ENCODE measurements around the gene SLC36A1. TPM values are rescaled to one million over a fixed set of nuclear protein-coding genes. Genes with fewer than 3 reads are reported as not detected.

Gene SLC36A1
- total RNA-seq, 1 experiment from 2014 or later, result 13.6 TPM

DNA sequence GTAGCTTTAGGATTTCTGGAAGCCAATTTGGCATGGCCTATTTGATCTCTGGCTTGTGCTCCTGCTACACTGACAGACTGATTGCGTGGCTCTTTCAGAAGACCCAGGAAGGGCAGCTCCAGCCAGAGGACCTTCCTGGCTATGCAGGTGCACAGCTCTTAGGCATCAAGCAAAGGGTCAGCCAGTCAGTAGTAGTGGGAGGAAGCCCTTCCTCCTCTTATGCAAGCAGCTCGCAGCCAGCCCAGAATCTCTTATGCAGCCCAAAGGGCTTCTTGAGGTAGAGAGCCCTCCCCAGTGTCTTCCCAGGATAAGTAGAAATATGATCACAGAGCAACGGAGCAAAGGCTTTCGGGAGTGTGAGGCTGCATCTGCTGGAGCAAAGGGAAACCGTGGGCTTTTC lies 43.2 kb downstream of the SLC36A1 start:
- in situ Hi-C loops (cut with HindIII; ENCODE audit: low pct_unique_long_range_greater_than_20kb, low sequenced_read_pairs), result no loop called here
- POLR2A ChIA-PET, result no interaction called here
- no peak for TF ChIP-seq SIN3A (IDR thresholded peaks at IDR 0.05; ENCODE audit: borderline replicate concordance, insufficient read depth, low read depth, low read length)
- TF ChIP-seq, protein P1, sequence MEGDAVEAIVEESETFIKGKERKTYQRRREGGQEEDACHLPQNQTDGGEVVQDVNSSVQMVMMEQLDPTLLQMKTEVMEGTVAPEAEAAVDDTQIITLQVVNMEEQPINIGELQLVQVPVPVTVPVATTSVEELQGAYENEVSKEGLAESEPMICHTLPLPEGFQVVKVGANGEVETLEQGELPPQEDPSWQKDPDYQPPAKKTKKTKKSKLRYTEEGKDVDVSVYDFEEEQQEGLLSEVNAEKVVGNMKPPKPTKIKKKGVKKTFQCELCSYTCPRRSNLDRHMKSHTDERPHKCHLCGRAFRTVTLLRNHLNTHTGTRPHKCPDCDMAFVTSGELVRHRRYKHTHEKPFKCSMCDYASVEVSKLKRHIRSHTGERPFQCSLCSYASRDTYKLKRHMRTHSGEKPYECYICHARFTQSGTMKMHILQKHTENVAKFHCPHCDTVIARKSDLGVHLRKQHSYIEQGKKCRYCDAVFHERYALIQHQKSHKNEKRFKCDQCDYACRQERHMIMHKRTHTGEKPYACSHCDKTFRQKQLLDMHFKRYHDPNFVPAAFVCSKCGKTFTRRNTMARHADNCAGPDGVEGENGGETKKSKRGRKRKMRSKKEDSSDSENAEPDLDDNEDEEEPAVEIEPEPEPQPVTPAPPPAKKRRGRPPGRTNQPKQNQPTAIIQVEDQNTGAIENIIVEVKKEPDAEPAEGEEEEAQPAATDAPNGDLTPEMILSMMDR (IDR thresholded peaks at IDR 0.05), result no peak
- no peak for TF ChIP-seq POLR2AphosphoS5 (IDR thresholded peaks at IDR 0.05; ENCODE audit: low read depth, low read length)
- no peak for TF ChIP-seq TCF7L2 (IDR thresholded peaks at IDR 0.05; ENCODE audit: low read depth, low read length)
- TF ChIP-seq, protein P2, sequence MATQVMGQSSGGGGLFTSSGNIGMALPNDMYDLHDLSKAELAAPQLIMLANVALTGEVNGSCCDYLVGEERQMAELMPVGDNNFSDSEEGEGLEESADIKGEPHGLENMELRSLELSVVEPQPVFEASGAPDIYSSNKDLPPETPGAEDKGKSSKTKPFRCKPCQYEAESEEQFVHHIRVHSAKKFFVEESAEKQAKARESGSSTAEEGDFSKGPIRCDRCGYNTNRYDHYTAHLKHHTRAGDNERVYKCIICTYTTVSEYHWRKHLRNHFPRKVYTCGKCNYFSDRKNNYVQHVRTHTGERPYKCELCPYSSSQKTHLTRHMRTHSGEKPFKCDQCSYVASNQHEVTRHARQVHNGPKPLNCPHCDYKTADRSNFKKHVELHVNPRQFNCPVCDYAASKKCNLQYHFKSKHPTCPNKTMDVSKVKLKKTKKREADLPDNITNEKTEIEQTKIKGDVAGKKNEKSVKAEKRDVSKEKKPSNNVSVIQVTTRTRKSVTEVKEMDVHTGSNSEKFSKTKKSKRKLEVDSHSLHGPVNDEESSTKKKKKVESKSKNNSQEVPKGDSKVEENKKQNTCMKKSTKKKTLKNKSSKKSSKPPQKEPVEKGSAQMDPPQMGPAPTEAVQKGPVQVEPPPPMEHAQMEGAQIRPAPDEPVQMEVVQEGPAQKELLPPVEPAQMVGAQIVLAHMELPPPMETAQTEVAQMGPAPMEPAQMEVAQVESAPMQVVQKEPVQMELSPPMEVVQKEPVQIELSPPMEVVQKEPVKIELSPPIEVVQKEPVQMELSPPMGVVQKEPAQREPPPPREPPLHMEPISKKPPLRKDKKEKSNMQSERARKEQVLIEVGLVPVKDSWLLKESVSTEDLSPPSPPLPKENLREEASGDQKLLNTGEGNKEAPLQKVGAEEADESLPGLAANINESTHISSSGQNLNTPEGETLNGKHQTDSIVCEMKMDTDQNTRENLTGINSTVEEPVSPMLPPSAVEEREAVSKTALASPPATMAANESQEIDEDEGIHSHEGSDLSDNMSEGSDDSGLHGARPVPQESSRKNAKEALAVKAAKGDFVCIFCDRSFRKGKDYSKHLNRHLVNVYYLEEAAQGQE (IDR thresholded peaks at IDR 0.05; ENCODE audit: insufficient read depth in 1 of 2, low read depth in 2 of 2, low read length in 1 of 2), result no peak
- intact Hi-C loops (cut with micrococcal nuclease; ENCODE audit: unreplicated experiment), result no loop called here
- Histone ChIP-seq H3K9me3 (ENCODE audit: control insufficient read depth, insufficient read depth, low read depth, low read length) (no peaks in the 10 kb centered on the region), H3K36me3 (ENCODE audit: control insufficient read depth, insufficient read depth, low read length) (no peaks in the 10 kb centered on the region), H3K27me3 (ENCODE audit: control insufficient read depth, insufficient read depth, low read length) (no peaks in the 10 kb centered on the region), H3K4me1 (ENCODE audit: control insufficient read depth, insufficient read depth, low read length) (no peaks in the 10 kb centered on the region), H3K4me3 (ENCODE audit: low read depth in 2 of 2, low read length in 2 of 2) (no peak overlapping the region), H3K27ac (ENCODE audit: low read length) (no peak overlapping the region)
- ATAC-seq (no peak), DNase-seq (ENCODE audit: low read depth, low spot score) (no peak)
- BruUV-seq (replicated peaks), result no TSS peak
- CTCF ChIA-PET, result no interaction called here

DNA sequence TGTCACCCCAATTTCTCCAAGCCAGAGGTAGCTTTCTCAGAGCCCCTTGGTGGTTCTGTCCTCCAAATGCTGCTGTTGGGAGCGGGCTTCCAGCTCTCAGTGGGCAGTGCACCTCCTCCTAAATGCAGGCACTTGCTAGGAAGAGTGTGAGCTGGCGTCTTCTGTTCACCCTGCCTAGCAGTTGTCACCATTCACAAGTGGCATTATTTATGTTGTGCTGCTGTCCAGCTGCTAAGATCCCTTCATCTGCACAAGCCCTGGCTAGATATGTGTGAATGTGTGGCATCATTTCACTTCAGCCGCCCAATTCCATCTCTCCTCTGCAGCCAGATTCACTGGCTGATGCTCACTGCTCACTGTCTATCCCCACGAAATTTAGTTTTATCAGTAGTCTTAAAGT lies 43.7 kb downstream of the SLC36A1 start:
- no TSS peak for BruUV-seq (replicated peaks)
- Histone ChIP-seq H3K27ac (ENCODE audit: low read length) (no peak overlapping the region), H3K4me1 (ENCODE audit: control insufficient read depth, insufficient read depth, low read length) (no peaks in the 10 kb centered on the region), H3K27me3 (ENCODE audit: control insufficient read depth, insufficient read depth, low read length) (no peaks in the 10 kb centered on the region), H3K4me3 (ENCODE audit: low read depth in 2 of 2, low read length in 2 of 2) (no peak overlapping the region), H3K36me3 (ENCODE audit: control insufficient read depth, insufficient read depth, low read length) (no peaks in the 10 kb centered on the region), H3K9me3 (ENCODE audit: control insufficient read depth, insufficient read depth, low read depth, low read length) (no peaks in the 10 kb centered on the region)
- in situ Hi-C loops (cut with HindIII; ENCODE audit: low pct_unique_long_range_greater_than_20kb, low sequenced_read_pairs) (no loop called here), intact Hi-C loops (cut with micrococcal nuclease; ENCODE audit: unreplicated experiment) (no loop called here)
- POLR2A ChIA-PET, result no interaction called here
- DNase-seq (ENCODE audit: low read depth, low spot score) (no peak), ATAC-seq (no peak)
- CTCF ChIA-PET, result no interaction called here
- TF ChIP-seq, protein P1 (IDR thresholded peaks at IDR 0.05), result no peak
- TF ChIP-seq POLR2AphosphoS5 (IDR thresholded peaks at IDR 0.05; ENCODE audit: low read depth, low read length) (no peak), TCF7L2 (IDR thresholded peaks at IDR 0.05; ENCODE audit: low read depth, low read length) (no peak)
